Body of pancreas (tissue), 4 donors: ENCODE data around the gene ASB8. TPM values are rescaled to one million over a fixed set of nuclear protein-coding genes. Genes with fewer than 3 reads are reported as not detected.

Experiments used
- ATAC-seq: fragments of 150-250 bp; one replicate; pipeline ENCODE4 v1.9.1; 2016
- DNase-seq, 4 donors: peaks; one replicate each; pipeline ENCODE4 v3.0.0-alpha.2; 2019
- H3K27ac ChIP-seq, 4 donors: fragments of 200-600 bp; sonication (generic); 1 replicate in 3 of 4; 2 replicates in 1 of 4; pipeline versions ENCODE4 v1.5.1 to v1.6.1; 2016 to 2019; ENCODE audit warnings: mild to moderate bottlenecking in 1 of 4, mixed read lengths in 1 of 4, moderate library complexity in 1 of 4
- H3K27me3 ChIP-seq, 2 donors: fragments of 200-600 bp; sonication (generic); one replicate each; pipeline ENCODE4 v1.6.0; 2016; ENCODE audit warnings: mild to moderate bottlenecking in 1 of 2
- H3K36me3 ChIP-seq, 2 donors: fragments of 200-600 bp; sonication (generic); replicated peaks in 1 of 2; 2 replicates each; pipeline ENCODE4 v1.5.1; 2016; ENCODE audit warnings: low read depth in 2 of 2; ENCODE audit not compliant: insufficient read depth in 1 of 2
- H3K4me1 ChIP-seq: fragments of 200-600 bp; sonication (generic); one replicate; pipeline ENCODE4 v1.6.0; 2016
- H3K4me3 ChIP-seq, 2 donors: fragments of 200-600 bp; sonication (generic); 1 replicate in 1 of 2; 2 replicates in 1 of 2; pipeline ENCODE4 v1.5.1; 2016 to 2019
- H3K9me3 ChIP-seq, 3 donors: fragments of 200-600 bp; sonication (generic); 1 replicate in 2 of 3; 2 replicates in 1 of 3; pipeline ENCODE4 v1.5.1; 2016
- POLR2A ChIP-seq, 3 donors: fragments of 450-650 bp; IDR thresholded peaks; one replicate each; pipeline ENCODE4 v1.6.1; 2016; ENCODE audit warnings: antibody characterized with exemption in 3 of 3, mild to moderate bottlenecking in 2 of 3
- WGBS, 2 donors: methylation state at CpG; one replicate each; pipeline ENCODE4 v1.1.5; 2017; 5-methylcytosine and 5-hydroxymethylcytosine counted together
- intact Hi-C: fragments of 100-400 bp; cut with DNase I; formaldehyde crosslinking; loops from one replicate; pipeline ENCODE4 v1.15.1; 2023
- total RNA-seq, 2 donors: library from RNA; depleted of rRNA; stranded (reverse); fragments of >200 nt; gene quantifications; one replicate each; pipeline ENCODE4 v1.1.0, GENCODE V29; 2016
- TF ChIP-seq, protein P1 (sequence below), 7 experiments: fragments of 450-650 bp in 4 of 7; fragments of 200-600 bp in 3 of 7; sonication (generic) in 3 of 7; IDR thresholded peaks; one replicate each; pipeline ENCODE4 v1.5.1; 2016 to 2019; ENCODE audit warnings: antibody characterized with exemption in 7 of 7

Gene ASB8
- total RNA-seq, 2 donors from 2014 or later: 27.2 to 33.0 TPM

DNA sequence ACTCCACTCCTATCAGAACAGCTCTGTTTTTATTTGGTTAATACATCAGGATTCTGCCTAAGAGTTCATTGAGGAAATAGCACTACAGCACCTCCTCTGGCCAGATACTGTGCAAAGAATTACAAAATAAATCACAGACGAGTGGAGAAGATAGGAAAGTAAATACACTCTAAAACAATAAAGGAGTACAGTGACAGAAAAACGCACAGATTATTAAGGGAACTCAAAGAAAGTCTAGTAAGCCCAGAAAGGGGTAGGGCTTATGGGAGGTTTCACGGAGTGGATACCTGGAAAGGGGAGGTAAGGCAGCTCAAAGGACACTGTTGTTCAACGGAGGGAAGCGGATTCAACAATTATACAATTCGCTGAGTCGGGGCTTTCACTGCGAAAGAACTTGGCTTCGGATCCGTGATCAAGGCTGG lies 40.2 kb upstream of the ASB8 start:
- peak; percentile 46 for ATAC-seq
- DNase-seq: peak in 2 of 4 donors; percentile 19 to 37
- no peaks in the 10 kb centered on the region for H3K36me3 ChIP-seq
- peaks cover 20% of the 10 kb centered on the region for H3K4me1 ChIP-seq
- peaks cover 0 to 14% (median 0%) of the 10 kb centered on the region in 3 donors for H3K9me3 ChIP-seq
- H3K27ac ChIP-seq: peak overlapping the region; percentile 86 to 97 (median 94)
- 0 to 2% methylated on average over 10 of the region's 10 CpGs for WGBS, 2 donors
- intact Hi-C loops: no loop called here
- H3K4me3 ChIP-seq: peak overlapping the region; percentile 10 to 36
- H3K27me3 ChIP-seq: no peaks in the 10 kb centered on the region
- no peak for TF ChIP-seq POLR2A (IDR thresholded peaks at IDR 0.05)
- TF ChIP-seq, protein P1, sequence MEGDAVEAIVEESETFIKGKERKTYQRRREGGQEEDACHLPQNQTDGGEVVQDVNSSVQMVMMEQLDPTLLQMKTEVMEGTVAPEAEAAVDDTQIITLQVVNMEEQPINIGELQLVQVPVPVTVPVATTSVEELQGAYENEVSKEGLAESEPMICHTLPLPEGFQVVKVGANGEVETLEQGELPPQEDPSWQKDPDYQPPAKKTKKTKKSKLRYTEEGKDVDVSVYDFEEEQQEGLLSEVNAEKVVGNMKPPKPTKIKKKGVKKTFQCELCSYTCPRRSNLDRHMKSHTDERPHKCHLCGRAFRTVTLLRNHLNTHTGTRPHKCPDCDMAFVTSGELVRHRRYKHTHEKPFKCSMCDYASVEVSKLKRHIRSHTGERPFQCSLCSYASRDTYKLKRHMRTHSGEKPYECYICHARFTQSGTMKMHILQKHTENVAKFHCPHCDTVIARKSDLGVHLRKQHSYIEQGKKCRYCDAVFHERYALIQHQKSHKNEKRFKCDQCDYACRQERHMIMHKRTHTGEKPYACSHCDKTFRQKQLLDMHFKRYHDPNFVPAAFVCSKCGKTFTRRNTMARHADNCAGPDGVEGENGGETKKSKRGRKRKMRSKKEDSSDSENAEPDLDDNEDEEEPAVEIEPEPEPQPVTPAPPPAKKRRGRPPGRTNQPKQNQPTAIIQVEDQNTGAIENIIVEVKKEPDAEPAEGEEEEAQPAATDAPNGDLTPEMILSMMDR (IDR thresholded peaks at IDR 0.05): peak in 6 of 7 experiments; percentile 30 to 62 (median 47)

DNA sequence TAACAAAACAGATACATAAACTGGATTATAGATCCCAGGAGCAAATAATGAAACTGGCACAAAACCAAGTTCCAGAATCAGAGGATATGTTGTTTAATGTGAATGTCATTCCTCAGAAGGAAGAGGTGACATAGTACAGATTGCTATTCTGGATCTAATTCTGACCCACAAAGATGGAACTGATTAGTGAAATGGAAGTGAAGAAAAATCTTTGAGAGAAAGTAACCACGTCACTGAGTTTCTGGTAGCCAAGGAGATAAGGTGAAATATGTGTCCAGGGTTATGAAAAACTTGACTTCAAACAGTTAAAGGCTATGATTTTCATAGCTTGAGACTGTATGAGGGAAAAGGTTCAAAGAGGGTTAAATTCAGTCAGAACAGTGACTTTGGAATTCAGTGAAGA lies 37.5 kb upstream of the ASB8 start:
- Histone ChIP-seq H3K4me3 (no peak overlapping the region), H3K9me3 (no peaks in the 10 kb centered on the region), H3K27me3 (no peaks in the 10 kb centered on the region), H3K36me3 (no peaks in the 10 kb centered on the region), H3K4me1 (peaks cover 20% of the 10 kb centered on the region), H3K27ac (no peak overlapping the region)
- intact Hi-C loops: no loop called here
- whole genome bisulfite sequencing, 2 donors: 52 to 71% methylated on average over 1 of the region's 1 CpG
- DNase-seq (no peak), ATAC-seq (no peak)
- TF ChIP-seq POLR2A (IDR thresholded peaks at IDR 0.05): no peak
- TF ChIP-seq, protein P1 (IDR thresholded peaks at IDR 0.05): no peak

DNA sequence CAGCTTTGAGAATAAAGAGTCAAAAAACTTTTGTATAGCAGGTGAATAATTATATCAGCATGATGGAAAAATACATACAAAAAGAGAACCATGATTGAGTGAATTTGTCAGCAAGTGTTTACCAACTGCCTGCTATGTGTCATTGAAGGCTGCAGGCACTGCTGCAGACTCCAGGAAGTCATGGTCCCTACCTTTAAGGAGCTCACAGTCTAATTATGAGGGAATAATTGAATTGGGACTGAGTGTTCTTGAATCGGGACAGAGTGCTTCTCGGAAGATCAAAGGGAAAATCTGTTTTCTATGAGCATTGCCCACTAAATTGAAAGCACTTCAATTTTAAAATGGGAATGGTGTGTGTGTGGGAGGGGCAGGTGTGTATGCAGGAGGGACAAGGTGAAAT lies 36.3 kb upstream of the ASB8 start:
- 69 to 73% methylated on average over 2 of the region's 2 CpGs for WGBS, 2 donors
- no peak for TF ChIP-seq POLR2A (IDR thresholded peaks at IDR 0.05)
- TF ChIP-seq, protein P1 (IDR thresholded peaks at IDR 0.05): no peak
- H3K27ac ChIP-seq: no peak overlapping the region
- no peak for ATAC-seq
- intact Hi-C loops: no loop called here
- DNase-seq: no peak
- H3K27me3 ChIP-seq: no peaks in the 10 kb centered on the region
- H3K4me1 ChIP-seq: peaks cover 9% of the 10 kb centered on the region
- no peaks in the 10 kb centered on the region for H3K36me3 ChIP-seq
- no peaks in the 10 kb centered on the region for H3K9me3 ChIP-seq
- H3K4me3 ChIP-seq: no peak overlapping the region

DNA sequence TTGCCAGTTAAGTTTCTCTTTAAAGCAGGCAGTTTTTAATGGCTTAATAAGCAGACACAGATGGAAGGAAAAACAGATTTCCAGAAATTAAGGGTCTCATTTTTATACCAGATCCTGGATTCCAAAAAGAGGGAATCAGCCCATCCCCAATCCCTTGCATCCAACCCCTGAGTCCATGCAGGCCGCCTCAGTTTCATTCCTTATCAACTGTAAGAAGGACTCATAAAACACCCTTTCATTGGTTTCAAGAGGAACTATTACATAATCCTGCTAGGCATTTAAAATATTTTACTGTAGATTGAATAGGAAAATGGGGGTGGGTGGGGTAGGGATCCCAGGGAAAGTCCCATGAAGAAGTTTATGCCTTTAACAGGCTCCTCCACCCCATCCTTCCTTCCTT lies 35.5 kb upstream of the ASB8 start:
- 59 to 64% methylated on average over 1 of the region's 1 CpG for WGBS, 2 donors
- intact Hi-C loops: no loop called here
- no peak for DNase-seq
- H3K27ac ChIP-seq: no peak overlapping the region
- H3K4me3 ChIP-seq: no peak overlapping the region
- H3K4me1 ChIP-seq: peaks cover 6% of the 10 kb centered on the region
- ATAC-seq: no peak
- H3K9me3 ChIP-seq: no peaks in the 10 kb centered on the region
- H3K36me3 ChIP-seq: no peaks in the 10 kb centered on the region
- TF ChIP-seq, protein P1 (IDR thresholded peaks at IDR 0.05): no peak
- no peak for TF ChIP-seq POLR2A (IDR thresholded peaks at IDR 0.05)
- H3K27me3 ChIP-seq: no peaks in the 10 kb centered on the region

GRCh38 chr12:48191096-48191495 lies 33.8 kb upstream of the ASB8 start:
- Histone ChIP-seq H3K4me3 (no peak overlapping the region), H3K36me3 (no peaks in the 10 kb centered on the region), H3K9me3 (no peaks in the 10 kb centered on the region), H3K27me3 (no peaks in the 10 kb centered on the region), H3K4me1 (no peaks in the 10 kb centered on the region), H3K27ac (no peak overlapping the region)
- no peak for ATAC-seq
- intact Hi-C loops: no loop called here
- no peak for TF ChIP-seq POLR2A (IDR thresholded peaks at IDR 0.05)
- TF ChIP-seq, protein P1 (IDR thresholded peaks at IDR 0.05): no peak
- no peak for DNase-seq
